GM12878 (cell line): ENCODE data around the gene ELMO2. TPM values are rescaled to one million over a fixed set of nuclear protein-coding genes. Genes with fewer than 3 reads are reported as not detected.

Experiments
- ATAC-seq: fragments of 200-7000 bp; cut with Tn5 transposase; 3 replicates; pipeline ENCODE4 v1.9.1; 2020; ENCODE audit warnings: mild to moderate bottlenecking, moderate library complexity
- BruUV-seq: library from RNA; stranded (reverse); fragments of 400-500 nt; replicated peaks from 2 replicates; lab custom pipeline; 2021; lab: Mats Ljungman, UMichigan
- CTCF ChIA-PET: fragments of 300-600 bp; sonication (Branson Sonifier 250); formaldehyde crosslinking; extraction: SDS; loops from one replicate; lab custom pipeline; 2021; ENCODE audit warnings: inconsistent platforms; lab: Yijun Ruan, JAX
- POLR2A ChIA-PET: fragments of 350-600 bp; formaldehyde crosslinking; extraction: SDS; loops from one replicate; lab custom pipeline; 2021; ENCODE audit warnings: inconsistent platforms; lab: Charles Lee
- RAD21 ChIA-PET: fragments of 300-600 bp; sonication (Branson Sonifier 250); formaldehyde crosslinking; loops from one replicate; lab custom pipeline; 2023; ENCODE audit warnings: antibody characterized with exemption; ENCODE audit not compliant: unreplicated experiment; lab: Charles Lee
- SMC1A ChIA-PET: fragments of 300-600 bp; sonication (Branson Sonifier 250); formaldehyde crosslinking; loops from one replicate; lab custom pipeline; 2023; ENCODE audit not compliant: unreplicated experiment, uncharacterized antibody; lab: Charles Lee
- DNase-seq: peaks from one replicate; pipeline ENCODE4 v3.0.0-alpha.2; 2011; ENCODE audit warnings: low read depth, low spot score
- FAIRE-seq: peaks from 3 replicates; lab custom pipeline; 2011; peaks lifted over from hg19 to GRCh38; lab: Jason Lieb, UNC
- H2AFZ ChIP-seq: 2 replicates; pipeline ENCODE4 v1.6.0; 2011; ENCODE audit warnings: low read depth, low read length, control low read depth; ENCODE audit not compliant: control insufficient read depth
- H3K27ac ChIP-seq: 2 replicates; pipeline ENCODE4 v1.5.1; 2011; ENCODE audit warnings: control low read depth; ENCODE audit not compliant: control insufficient read depth, insufficient read depth
- H3K27me3 ChIP-seq, 2 experiments: replicated peaks in 1 of 2; 2 replicates each; pipeline versions ENCODE4 v1.6.0 to v1.6.1; 2011; ENCODE audit warnings: low read length in 1 of 2; ENCODE audit not compliant: control insufficient read depth in 2 of 2, insufficient read depth in 2 of 2
- H3K36me3 ChIP-seq, 2 experiments: 2 replicates each; pipeline ENCODE4 v1.5.1; 2011; ENCODE audit warnings: low read length in 1 of 2; ENCODE audit not compliant: control insufficient read depth in 2 of 2, insufficient read depth in 2 of 2
- H3K4me1 ChIP-seq: 2 replicates; pipeline ENCODE4 v1.6.1; 2011; ENCODE audit warnings: mild to moderate bottlenecking, low read length, moderate library complexity, mixed read lengths; ENCODE audit not compliant: control insufficient read depth, insufficient read depth
- H3K4me2 ChIP-seq: 2 replicates; pipeline ENCODE4 v1.6.0; 2011; ENCODE audit warnings: control low read depth; ENCODE audit not compliant: control insufficient read depth, insufficient read depth
- H3K4me3 ChIP-seq: fragments of 200-600 bp; sonication (generic); 2 replicates; pipeline ENCODE4 v1.5.1; 2016
- H3K79me2 ChIP-seq: 2 replicates; pipeline ENCODE4 v1.6.0; 2011; ENCODE audit warnings: low read length; ENCODE audit not compliant: control insufficient read depth, insufficient read depth
- H3K9ac ChIP-seq: 2 replicates; pipeline ENCODE4 v1.8.0; 2011; ENCODE audit warnings: low read length, control low read depth, mixed read lengths; ENCODE audit not compliant: control insufficient read depth, insufficient read depth
- H3K9me3 ChIP-seq: replicated peaks from 3 replicates; pipeline ENCODE4 v1.5.1; 2011; ENCODE audit warnings: mild to moderate bottlenecking, low read length; ENCODE audit not compliant: control insufficient read depth, insufficient read depth
- H4K20me1 ChIP-seq: 2 replicates; pipeline ENCODE4 v1.6.0; 2011; ENCODE audit not compliant: control insufficient read depth, insufficient read depth
- CBFB ChIP-seq: IDR thresholded peaks from 2 replicates; pipeline ENCODE4 v1.6.1; 2016; ENCODE audit warnings: antibody characterized with exemption, low read depth
- CREB1 ChIP-seq: IDR thresholded peaks from 2 replicates; pipeline ENCODE4 v1.6.1; 2012; ENCODE audit warnings: low read depth, mild to moderate bottlenecking, inconsistent platforms
- CUX1 ChIP-seq: IDR thresholded peaks from 2 replicates; pipeline ENCODE4 v1.6.1; 2012; ENCODE audit warnings: improper control_type of control experiment, low read depth, low read length; ENCODE audit not compliant: insufficient replicate concordance
- EED ChIP-seq: sonication (generic); IDR thresholded peaks from 2 replicates; pipeline ENCODE4 v1.6.1; 2016; ENCODE audit warnings: antibody characterized with exemption, low read depth
- ESRRA ChIP-seq: IDR thresholded peaks from 2 replicates; pipeline ENCODE4 v1.6.1; 2012; ENCODE audit warnings: mild to moderate bottlenecking, low read length, improper control_type of control experiment
- FOS ChIP-seq: IDR thresholded peaks from 3 replicates; pipeline ENCODE4 v1.6.1; 2011; ENCODE audit warnings: borderline replicate concordance; ENCODE audit not compliant: insufficient read length; ENCODE audit errors: extremely low read depth
- HDAC6 ChIP-seq: fragments of 200-600 bp; sonication (generic); IDR thresholded peaks from one replicate; pipeline ENCODE4 v1.8.0; 2017; ENCODE audit warnings: antibody characterized with exemption; ENCODE audit not compliant: unreplicated experiment
- JUND ChIP-seq: IDR thresholded peaks from 2 replicates; pipeline ENCODE4 v1.6.1; 2012; ENCODE audit warnings: low read depth, mild to moderate bottlenecking, low read length, improper control_type of control experiment, moderate library complexity
- PKNOX1 ChIP-seq: fragments of 450-650 bp; IDR thresholded peaks from 2 replicates; pipeline ENCODE4 v1.6.1; 2016; ENCODE audit warnings: mild to moderate bottlenecking
- SRF ChIP-seq, 2 experiments: IDR thresholded peaks; 2 replicates each; pipeline ENCODE4 v1.6.1; 2011; ENCODE audit warnings: low read depth in 2 of 2, low read length in 2 of 2, mild to moderate bottlenecking in 1 of 2, moderate library complexity in 1 of 2
- WRNIP1 ChIP-seq: IDR thresholded peaks from 2 replicates; pipeline ENCODE4 v1.6.1; 2011; ENCODE audit warnings: low read depth, low read length, improper control_type of control experiment, borderline replicate concordance
- YY1 ChIP-seq: IDR thresholded peaks from 2 replicates; pipeline ENCODE4 v1.6.1; 2011; ENCODE audit warnings: low read depth, mild to moderate bottlenecking, low read length
- WGBS: methylation state at CpG from one replicate; pipeline ENCODE4 v1.1.6; 2016; ENCODE audit warnings: low lambda C conversion rate; ENCODE audit not compliant: insufficient replicate concordance, insufficient coverage; ENCODE audit errors: missing lambda C conversion rate; 5-methylcytosine and 5-hydroxymethylcytosine counted together
- in situ Hi-C: fragments of 300-500 bp; cut with MboI; formaldehyde crosslinking; loops from 9 replicates; pipeline ENCODE4 v1.14.3; 2018; ENCODE audit warnings: mixed read lengths
- intact Hi-C: fragments of 100-400 bp; cut with micrococcal nuclease; formaldehyde crosslinking; loops from one replicate; pipeline ENCODE4 v1.14.2; 2022; ENCODE audit not compliant: unreplicated experiment
- polyA plus RNA-seq, 11 experiments: library from polyadenylated mRNA; depleted of rRNA in 4 of 11; unstranded in 6 of 11; stranded (reverse) in 5 of 11; fragments of >200 nt; fragmentation: Nextera tagmentation in 4 of 11; fragmentation: Illumina TruSeq in 1 of 11; extraction: Ambion mirVana in 4 of 11; extraction: Trizol in 1 of 11; gene quantifications; 1 replicate in 1 of 11; 2 replicates in 10 of 11; pipeline versions ENCODE4 v1.2.1 to v1.2.3, GENCODE V29; 2011 to 2016; ENCODE audit warnings: inconsistent platforms in 2 of 11, missing spikeins in 2 of 11, low read depth in 1 of 11
- total RNA-seq, 4 experiments: library from RNA; depleted of rRNA in 3 of 4; stranded (reverse); fragments of >200 nt in 3 of 4; fragmentation: Illumina TruSeq in 1 of 4; extraction: Trizol in 1 of 4; gene quantifications; 2 replicates each; pipeline versions ENCODE4 v1.2.1 to v1.2.3, GENCODE V29; 2013 to 2021
- TF ChIP-seq, protein P1 (sequence below): IDR thresholded peaks from 2 replicates; pipeline ENCODE4 v1.6.1; 2012; ENCODE audit warnings: low read depth, low read length, improper control_type of control experiment

The ELMO2 gene
- total and polyA plus RNA-seq, 10 of the 15 experiments (the other 5 are each of a cell fraction or from before 2014, with no cell fraction given) = 14.2 to 40.2 (median 37.6) TPM

- no peak for TF ChIP-seq CREB1
Observed at GRCh38 chr20:46333161-46333991, 73.0 kb downstream of the ELMO2 start (continued).

- FAIRE-seq (no peak), DNase-seq (no peak), ATAC-seq (no peak)
- Histone ChIP-seq H3K27ac (no peak overlapping the region), H3K4me1 (no peaks in the 10 kb centered on the region), H3K9ac (no peak overlapping the region), H3K27me3 (peaks cover 4 to 6% of the 10 kb centered on the region in 2 experiments; a peak in 3 of 4 replicates), H2AFZ (no peak overlapping the region), H3K4me2 (no peak overlapping the region), H3K36me3 (no peaks in the 10 kb centered on the region), H4K20me1 (no peaks in the 10 kb centered on the region), H3K4me3 (no peak overlapping the region), H3K9me3 (no peaks in the 10 kb centered on the region), H3K79me2 (no peaks in the 10 kb centered on the region)
- intact Hi-C loops (no loop called here), in situ Hi-C loops (no loop called here)
- 24% methylated on average over 11 of the region's 12 CpGs for WGBS
- SMC1A ChIA-PET = interaction anchor here (1.3 to 1.5 kb wide), 2 partner anchors 11 to 17 kb away, joined by 3 read pairs; no protein-coding TSS in a partner anchor
- RAD21 ChIA-PET = no interaction called here
- CTCF ChIA-PET = interaction anchor here (1.5 to 1.6 kb wide), 2 partner anchors 16 to 26 kb away, joined by 5 to 7 read pairs; no protein-coding TSS in a partner anchor
- no TSS peak for BruUV-seq
- POLR2A ChIA-PET = no interaction called here
- TF ChIP-seq JUND = no peak
- no peak for TF ChIP-seq HDAC6
- TF ChIP-seq FOS = no peak
- TF ChIP-seq CBFB = no peak
- TF ChIP-seq, protein P1, sequence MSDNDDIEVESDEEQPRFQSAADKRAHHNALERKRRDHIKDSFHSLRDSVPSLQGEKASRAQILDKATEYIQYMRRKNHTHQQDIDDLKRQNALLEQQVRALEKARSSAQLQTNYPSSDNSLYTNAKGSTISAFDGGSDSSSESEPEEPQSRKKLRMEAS = no peak
- no peak for TF ChIP-seq EED
- TF ChIP-seq YY1 = no peak
- no peak for TF ChIP-seq SRF (IDR thresholded peaks at IDR 0.05; ENCODE audit: low read depth in 2 of 2, low read length in 2 of 2)
- TF ChIP-seq ESRRA = no peak
- TF ChIP-seq WRNIP1 = no peak
- no peak for TF ChIP-seq PKNOX1
- no peak for TF ChIP-seq CUX1
Observed at GRCh38 chr20:46332373-46333160, 73.8 kb downstream of the ELMO2 start.
